GM19452 (cell line): ENCODE data around the gene CD68.

Source experiments
- ATAC-seq: cut with Tn5 transposase; IDR thresholded peaks from one replicate; pipeline ENCODE4 v1.9.1; 2021; ENCODE audit not compliant: unreplicated experiment

The CD68 gene

DNA sequence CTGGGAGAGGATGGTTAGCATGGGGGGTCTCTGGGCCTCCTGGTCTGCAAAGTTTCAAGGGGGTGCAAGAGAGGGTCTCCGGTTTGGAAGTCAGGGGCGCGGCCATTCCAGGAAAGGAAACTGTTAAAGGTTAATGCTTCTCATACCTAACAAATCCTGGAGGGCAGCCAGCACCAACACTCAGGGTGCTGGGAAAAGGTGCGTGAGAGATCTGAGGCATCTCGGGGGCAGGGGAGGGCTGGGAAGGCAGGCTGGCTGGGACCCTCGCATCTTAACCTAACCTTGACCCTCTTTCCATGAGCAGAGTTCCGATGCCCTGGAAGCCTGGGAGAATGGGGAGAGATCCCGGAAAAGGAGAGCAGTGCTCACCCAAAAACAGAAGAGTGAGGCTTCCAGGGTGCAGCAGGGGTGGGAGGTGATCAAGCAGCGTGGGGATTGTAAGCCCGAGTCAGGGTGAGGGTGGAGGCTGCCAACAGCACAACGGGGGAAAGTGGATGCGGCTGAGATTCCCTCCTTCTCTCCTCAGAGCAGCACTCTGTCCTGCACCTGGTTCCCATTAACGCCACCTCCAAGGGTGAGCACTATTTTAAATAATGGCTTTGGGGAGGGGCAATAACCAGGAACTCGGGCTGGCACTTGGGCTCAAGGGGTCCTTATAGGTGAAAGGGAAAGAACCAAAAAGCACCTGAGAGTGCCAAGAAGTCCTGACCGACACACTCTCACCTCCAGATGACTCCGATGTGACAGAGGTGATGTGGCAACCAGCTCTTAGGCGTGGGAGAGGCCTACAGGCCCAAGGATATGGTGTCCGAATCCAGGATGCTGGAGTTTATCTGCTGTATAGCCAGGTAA, 19.9 kb upstream of the CD68 start:
- no peak for ATAC-seq

DNA sequence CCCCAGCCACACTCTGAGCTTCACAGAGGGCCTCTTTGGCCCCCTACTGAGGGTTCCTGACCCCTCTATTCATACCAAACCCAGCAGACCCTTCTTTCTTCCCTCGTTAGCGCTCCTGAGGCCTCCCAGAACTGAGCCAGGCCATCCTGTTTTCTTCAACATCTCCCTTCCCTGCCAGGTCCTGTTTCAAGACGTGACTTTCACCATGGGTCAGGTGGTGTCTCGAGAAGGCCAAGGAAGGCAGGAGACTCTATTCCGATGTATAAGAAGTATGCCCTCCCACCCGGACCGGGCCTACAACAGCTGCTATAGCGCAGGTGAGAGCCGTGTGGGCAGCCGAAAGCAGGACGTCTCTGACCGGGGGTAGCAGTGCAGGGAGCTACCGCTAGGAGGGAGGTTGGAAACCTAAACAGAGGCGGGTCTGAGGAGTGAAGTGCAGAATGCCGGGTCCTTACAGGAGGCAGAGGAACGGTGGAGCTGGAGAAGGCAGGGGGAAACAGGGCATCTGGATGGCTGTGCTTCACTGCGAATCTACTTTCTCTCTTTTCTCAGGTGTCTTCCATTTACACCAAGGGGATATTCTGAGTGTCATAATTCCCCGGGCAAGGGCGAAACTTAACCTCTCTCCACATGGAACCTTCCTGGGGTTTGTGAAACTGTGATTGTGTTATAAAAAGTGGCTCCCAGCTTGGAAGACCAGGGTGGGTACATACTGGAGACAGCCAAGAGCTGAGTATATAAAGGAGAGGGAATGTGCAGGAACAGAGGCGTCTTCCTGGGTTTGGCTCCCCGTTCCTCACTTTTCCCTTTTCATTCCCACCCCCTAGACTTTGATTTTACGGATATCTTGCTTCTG, 19.0 kb upstream of the CD68 start:
- ATAC-seq = no peak

DNA sequence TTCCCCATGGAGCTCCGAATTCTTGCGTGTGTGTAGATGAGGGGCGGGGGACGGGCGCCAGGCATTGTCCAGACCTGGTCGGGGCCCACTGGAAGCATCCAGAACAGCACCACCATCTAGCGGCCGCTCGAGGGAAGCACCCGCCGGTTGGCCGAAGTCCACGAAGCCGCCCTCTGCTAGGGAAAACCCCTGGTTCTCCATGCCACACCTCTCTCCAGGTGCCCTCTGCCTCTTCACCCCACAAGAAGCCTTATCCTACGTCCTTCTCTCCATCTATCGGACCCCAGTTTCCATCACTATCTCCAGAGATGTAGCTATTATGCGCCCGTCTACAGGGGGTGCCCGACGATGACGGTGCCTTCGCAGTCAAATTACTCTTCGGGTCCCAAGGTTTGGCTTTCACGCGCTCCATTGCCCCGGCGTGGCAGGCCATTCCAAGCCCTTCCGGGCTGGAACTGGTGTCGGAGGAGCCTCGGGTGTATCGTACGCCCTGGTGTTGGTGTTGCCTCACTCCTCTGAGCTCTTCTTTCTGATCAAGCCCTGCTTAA, 18.3 kb upstream of the CD68 start:
- peak; percentile 43 for ATAC-seq

DNA sequence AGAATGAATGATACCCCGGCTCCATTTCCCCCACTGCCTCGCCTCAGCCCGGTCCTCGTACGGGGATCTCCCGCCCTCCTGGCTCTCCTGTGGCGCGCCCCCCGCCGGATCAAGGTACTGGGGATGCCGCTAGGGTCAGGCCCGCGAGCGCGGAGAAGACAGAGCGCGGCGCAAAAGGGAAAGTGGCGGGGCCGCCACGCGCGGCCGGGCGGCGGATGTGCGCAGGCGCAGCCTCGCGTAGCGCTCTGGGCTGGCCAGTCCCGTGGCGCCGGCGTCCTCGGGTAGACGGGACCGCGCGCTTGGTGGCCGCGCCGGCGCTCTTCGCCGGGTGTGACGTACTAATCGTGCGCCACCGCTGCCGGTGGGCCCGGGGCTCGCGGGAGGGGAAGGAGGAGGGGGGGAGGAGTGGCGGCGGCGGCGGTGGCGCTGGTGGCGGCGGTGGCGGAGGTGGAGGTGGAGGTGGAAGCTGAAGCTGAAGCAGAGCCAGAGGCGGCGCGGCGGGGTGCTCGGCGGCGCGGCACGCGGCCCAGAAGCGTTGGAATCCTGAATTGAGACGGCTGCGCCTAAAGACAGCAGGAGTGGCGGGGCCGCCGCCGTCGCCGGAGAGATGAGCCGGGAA, 17.7 kb upstream of the CD68 start, which contains the start of gene SENP3:
Gene SENP3, plus strand, starts transcription at position 331 of the 619 bp plus-strand sequence. CDS start 1,158 bp downstream, outside the sequence.
- peak; percentile 55 for ATAC-seq

DNA sequence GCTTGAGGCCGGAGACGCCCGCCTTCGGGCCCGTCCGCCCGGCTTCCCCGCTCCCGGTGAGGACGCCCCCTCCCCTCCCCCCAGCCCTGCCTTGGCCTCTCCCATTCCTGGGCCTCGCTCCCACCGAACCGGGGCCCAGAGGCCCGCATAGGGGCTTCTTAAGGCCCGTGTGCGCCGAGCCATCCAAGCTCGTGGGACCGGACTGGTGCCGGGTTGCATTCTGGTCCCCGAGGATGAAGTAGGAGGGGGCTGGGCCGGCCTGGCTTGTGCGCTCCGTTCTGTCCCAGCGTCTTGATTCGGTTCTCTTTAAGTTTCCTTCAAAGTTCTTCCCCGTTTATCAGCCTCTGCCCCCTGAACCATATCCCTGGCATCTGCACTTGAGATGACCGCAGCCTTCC, 17.2 kb upstream of the CD68 start:
- peak; percentile 11 for ATAC-seq

DNA sequence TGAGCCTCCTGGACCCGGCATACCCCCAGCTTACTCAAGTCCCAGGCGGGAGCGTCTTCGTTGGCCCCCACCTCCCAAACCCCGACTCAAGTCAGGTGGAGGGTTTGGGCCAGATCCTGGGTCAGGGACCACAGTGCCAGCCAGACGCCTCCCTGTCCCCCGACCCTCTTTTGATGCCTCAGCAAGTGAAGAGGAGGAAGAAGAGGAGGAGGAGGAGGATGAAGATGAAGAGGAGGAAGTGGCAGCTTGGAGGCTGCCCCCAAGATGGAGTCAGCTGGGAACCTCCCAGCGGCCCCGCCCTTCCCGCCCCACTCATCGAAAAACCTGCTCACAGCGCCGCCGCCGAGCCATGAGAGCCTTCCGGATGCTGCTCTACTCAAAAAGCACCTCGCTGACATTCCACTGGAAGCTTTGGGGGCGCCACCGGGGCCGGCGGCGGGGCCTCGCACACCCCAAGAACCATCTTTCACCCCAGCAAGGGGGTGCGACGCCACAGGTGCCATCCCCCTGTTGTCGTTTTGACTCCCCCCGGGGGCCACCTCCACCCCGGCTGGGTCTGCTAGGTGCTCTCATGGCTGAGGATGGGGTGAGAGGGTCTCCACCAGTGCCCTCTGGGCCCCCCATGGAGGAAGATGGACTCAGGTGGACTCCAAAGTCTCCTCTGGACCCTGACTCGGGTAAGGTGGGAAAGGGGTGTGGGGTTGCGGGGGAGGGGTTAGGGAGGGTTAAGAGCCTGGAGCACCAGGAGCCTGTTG, 16.1 kb upstream of the CD68 start:
- ATAC-seq = no peak

DNA sequence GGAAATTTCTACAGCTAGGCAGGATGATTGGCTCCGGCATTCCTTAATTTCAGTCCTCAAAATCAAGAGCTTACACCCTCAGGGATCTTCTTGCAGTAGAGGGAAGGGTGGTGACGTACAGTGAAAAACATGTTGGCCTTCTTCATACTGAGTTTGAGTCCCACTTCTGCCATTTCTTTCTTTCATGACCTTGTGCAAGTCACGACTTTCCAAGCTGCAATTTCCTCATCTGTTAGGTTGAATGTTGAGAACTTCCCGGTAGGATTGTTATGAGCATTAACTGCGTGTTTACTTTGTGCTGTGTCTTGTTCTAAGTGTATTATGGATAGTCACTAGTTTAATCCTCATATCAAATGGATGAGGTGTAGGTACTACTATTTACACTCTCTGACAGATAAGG, 9.9 kb upstream of the CD68 start:
- ATAC-seq = no peak

DNA sequence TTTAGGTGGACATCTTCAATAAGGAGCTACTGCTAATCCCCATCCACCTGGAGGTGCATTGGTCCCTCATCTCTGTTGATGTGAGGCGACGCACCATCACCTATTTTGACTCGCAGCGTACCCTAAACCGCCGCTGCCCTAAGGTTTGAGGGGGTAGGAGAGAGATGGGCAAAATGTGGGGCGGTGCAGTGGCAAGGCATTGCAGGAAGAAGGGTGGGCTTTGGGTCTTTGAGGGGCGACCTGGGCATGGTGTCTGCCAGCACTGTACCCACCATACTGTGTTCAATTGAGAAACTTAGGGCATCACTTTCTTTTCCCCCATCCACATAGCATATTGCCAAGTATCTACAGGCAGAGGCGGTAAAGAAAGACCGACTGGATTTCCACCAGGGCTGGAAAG, 9.1 kb upstream of the CD68 start:
- ATAC-seq = no peak

DNA sequence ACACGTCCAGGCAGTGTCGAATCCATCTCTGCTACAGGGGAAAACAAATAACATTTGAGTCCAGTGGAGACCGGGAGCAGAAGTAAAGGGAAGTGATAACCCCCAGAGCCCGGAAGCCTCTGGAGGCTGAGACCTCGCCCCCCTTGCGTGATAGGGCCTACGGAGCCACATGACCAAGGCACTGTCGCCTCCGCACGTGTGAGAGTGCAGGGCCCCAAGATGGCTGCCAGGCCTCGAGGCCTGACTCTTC, 7.2 kb upstream of the CD68 start:
- ATAC-seq = no peak

DNA sequence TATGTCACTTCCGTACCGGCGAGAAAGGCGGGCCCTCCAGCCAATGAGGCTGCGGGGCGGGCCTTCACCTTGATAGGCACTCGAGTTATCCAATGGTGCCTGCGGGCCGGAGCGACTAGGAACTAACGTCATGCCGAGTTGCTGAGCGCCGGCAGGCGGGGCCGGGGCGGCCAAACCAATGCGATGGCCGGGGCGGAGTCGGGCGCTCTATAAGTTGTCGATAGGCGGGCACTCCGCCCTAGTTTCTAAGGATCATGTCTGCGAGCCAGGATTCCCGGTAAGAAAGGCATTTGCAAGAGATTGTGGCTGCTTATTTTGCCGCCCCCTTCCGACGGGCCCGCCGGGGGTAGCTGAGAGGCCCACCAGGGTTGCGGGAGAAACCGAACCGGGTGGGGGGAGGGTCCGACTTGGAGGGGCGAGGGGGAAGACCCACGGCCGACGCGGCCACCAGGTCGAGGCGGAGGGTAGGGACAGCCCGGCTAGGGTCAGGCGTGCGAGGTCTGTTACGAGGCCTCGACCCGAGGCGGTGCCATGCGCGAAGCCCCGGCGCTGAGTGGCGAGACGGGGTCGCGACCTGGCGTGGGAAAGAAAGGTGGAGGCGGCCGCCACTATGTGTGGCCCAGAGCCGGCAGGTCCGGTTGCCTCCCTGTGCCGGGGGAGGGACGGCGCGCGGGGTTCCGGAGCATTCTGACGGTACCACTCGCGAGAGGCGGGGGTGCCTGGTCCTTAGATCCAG, 6.7 kb upstream of the CD68 start:
- ATAC-seq = peak; percentile 85

DNA sequence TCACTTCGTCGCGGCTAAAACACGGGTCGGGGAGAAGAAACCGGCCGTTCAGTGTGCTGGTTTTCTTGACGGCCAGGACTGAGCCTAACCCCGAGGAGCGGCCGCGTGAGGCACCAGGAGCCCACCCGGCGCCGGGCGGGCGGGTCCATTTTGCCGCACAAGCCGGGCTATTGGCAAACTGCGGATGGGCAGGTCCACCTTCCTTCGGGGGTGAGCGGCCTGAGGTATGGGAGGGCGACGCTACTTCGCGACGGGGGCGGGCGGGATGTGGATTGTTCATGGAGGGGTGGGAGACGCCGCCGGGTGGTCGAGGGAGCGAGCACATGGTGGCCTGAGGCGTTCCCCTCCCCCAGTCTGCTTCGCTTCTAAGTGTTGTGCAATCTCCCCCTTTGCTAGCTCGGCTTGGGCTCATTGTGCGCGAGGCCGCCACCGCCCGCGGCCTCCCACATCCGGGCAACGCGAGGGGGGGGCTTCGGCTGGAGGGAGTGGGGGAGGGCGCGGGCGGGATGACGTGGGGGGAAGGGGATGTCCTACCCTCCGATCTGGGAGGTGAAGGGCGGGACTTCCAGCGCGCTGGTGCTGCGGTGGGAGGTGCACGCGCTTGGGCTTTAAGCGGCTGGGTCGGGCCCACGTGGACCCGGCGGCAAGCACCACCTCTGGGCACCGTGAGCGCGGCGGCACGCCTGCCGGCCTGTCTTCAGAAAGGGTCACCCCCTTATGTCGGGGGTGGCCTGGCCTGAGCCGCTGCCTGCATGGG, 5.9 kb upstream of the CD68 start:
- ATAC-seq = peak; percentile 28

DNA sequence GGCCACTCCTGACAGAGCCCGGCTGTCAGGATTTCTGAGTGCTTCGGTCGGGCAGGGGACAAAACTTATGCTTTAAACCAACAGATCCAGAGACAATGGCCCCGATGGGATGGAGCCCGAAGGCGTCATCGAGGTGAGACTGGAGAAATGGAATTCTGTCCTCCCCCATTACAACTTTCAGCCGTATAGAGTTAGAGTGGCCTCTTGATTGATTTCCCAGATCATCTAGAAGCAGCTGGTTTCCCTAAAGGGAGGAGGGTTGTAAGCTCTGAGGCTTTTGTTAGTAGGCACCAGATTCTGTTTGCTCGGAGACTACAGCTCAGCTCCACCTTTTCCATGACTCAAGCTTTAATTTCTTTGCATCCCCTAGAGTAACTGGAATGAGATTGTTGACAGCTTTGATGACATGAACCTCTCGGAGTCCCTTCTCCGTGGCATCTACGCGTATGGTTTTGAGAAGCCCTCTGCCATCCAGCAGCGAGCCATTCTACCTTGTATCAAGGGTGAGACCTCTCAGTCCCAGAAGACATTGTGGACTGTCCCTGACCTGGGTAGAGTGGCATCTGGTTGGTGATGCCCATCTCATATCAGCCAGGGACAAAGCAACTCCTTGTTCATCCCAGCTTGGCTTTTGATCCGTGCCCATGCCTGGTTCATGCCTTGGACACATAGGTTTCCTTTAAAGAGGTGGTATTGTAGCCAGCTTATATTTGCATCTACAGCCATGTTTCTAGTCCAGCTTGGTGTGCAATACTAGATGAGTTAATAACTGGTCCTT, 5.1 kb upstream of the CD68 start:
- no peak for ATAC-seq

DNA sequence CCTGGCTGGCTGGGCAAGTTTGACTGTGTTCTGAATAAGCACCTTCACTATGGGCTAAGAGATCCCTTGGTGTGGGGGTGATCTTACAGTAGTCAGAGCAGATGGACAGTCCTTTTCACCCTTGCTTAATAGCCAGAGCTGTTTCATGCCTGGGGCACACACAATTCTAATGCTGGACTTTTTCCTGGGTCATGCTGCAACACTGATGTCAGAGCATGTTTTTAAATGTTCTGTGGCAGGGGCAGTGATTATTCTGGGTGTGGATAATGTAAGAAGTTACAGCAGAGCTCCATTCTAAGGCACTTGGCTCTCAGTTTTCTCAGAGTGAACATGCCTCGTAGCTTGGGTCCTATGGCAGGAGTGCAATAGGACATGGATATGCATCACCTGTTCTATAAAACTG, 4.0 kb upstream of the CD68 start:
- no peak for ATAC-seq

DNA sequence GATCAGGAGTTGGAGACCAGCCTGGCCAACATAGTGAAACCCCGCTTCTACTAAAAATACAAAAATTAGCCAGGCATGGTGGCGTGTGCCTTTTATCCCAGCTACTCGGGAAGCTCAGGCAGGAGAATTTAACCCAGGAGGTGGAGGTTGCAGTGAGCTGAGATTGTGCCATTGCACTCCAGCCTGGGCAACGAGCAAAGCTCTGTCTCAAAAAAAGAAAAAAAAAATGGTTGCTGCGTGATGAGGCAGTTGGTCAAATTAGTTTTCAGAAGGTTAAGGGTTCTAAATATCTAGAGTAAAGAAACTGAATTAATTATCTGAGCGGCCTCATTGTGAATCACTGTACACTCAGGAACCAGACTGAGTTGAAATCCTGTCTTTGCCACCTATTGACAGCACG, 3.5 kb upstream of the CD68 start:
- no peak for ATAC-seq

DNA sequence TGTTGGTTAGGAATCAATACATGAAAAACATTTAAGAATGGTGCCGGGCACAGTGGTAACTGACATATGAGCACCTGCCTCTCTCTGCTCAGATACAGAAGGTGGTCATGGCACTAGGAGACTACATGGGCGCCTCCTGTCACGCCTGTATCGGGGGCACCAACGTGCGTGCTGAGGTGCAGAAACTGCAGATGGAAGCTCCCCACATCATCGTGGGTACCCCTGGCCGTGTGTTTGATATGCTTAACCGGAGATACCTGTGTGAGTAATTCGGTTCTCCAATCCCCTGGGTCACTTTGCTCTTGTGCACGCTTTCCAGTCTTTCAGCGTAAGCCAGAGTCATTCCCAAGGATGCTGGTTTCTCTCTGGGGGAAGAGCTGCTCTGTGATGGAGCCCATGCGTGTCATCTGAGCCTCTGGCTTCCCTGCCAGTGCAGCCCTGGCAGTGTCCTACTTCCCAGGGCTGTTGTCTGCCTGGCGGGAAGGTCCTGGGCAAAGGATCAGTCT, 3.0 kb upstream of the CD68 start:
- ATAC-seq = no peak

DNA sequence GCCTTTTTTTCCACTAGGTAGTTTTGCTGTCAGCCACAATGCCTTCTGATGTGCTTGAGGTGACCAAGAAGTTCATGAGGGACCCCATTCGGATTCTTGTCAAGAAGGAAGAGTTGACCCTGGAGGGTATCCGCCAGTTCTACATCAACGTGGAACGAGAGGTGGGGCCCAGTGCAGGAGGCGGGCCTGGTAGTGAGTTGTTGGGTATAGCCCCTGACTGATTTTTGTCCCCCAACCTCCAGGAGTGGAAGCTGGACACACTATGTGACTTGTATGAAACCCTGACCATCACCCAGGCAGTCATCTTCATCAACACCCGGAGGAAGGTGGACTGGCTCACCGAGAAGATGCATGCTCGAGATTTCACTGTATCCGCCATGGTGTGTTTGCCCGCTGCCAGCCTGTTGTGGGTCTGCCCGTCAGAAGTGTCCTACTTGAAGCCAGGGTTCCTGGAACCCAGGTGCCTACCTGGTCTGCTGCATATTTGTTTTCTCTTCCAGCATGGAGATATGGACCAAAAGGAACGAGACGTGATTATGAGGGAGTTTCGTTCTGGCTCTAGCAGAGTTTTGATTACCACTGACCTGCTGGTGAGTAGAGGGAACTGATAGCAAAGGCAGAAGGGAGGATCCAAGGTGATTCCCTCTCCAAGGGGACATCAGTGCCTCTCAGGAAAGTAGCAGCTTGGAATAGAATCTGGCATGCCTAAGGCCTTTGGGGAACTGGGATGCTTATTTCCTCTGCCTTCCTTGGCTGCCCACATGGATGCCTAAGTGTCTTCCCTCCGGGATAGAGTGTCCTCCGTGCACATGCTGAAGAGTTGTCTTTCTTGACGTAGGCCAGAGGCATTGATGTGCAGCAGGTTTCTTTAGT, 1.9 kb upstream of the CD68 start:
- no peak for ATAC-seq

DNA sequence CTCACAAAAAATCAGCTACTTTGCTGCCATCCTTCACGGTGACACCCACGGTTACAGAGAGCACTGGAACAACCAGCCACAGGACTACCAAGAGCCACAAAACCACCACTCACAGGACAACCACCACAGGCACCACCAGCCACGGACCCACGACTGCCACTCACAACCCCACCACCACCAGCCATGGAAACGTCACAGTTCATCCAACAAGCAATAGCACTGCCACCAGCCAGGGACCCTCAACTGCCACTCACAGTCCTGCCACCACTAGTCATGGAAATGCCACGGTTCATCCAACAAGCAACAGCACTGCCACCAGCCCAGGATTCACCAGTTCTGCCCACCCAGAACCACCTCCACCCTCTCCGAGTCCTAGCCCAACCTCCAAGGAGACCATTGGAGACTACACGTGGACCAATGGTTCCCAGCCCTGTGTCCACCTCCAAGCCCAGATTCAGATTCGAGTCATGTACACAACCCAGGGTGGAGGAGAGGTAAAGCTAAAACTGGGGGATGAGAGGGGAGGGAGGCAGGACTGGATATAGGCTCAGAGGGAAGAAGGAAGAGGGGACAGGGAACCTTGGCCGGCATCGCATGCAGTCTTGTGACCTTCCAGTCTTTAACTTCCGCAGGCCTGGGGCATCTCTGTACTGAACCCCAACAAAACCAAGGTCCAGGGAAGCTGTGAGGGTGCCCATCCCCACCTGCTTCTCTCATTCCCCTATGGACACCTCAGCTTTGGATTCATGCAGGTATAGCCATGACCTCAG, 581 bp downstream of the CD68 start:
- no peak for ATAC-seq
